IMR-90 (cell line): ENCODE measurements around the gene SAMD5. TPM values are rescaled to one million over a fixed set of nuclear protein-coding genes. Genes with fewer than 3 reads are reported as not detected.

ENCODE experiments used
- ATAC-seq: fragments of 200-7000 bp; cut with Tn5 transposase; 2 replicates; pipeline ENCODE4 v1.9.1; 2020; ENCODE audit warnings: low read depth, mild to moderate bottlenecking, moderate library complexity
- BruUV-seq: library from RNA; stranded (reverse); fragments of 400-500 nt; replicated peaks from 2 replicates; lab custom pipeline; 2021; lab: Mats Ljungman, UMichigan
- CTCF ChIA-PET: fragments of 300-600 bp; formaldehyde crosslinking; extraction: SDS; loops from one replicate; lab custom pipeline; 2021; ENCODE audit warnings: antibody characterized with exemption; lab: Yijun Ruan, JAX
- POLR2A ChIA-PET: fragments of 300-600 bp; sonication (Branson Sonifier 250); formaldehyde crosslinking; loops from one replicate; lab custom pipeline; 2022; ENCODE audit warnings: antibody characterized with exemption; ENCODE audit not compliant: unreplicated experiment; lab: Charles Lee
- DNase-seq: peaks from one replicate; pipeline ENCODE4 v3.0.0; 2013
- H2AFZ ChIP-seq: replicated peaks from 2 replicates; pipeline ENCODE3; 2013; ENCODE audit warnings: low read length, mild to moderate bottlenecking; ENCODE audit not compliant: poor library complexity
- H2AK5ac ChIP-seq: 2 replicates; pipeline ENCODE4 v1.6.1; 2013; ENCODE audit warnings: low read depth, low read length, inconsistent platforms
- H2AK9ac ChIP-seq: replicated peaks from 2 replicates; pipeline ENCODE3; 2013; ENCODE audit warnings: mild to moderate bottlenecking, low read depth, low read length, moderate library complexity; ENCODE audit not compliant: poor library complexity
- H2BK120ac ChIP-seq: 2 replicates; pipeline ENCODE4 v1.6.1; 2013; ENCODE audit warnings: low read depth, low read length, inconsistent platforms
- H2BK15ac ChIP-seq: 3 replicates; pipeline ENCODE4 v1.6.1; 2013; ENCODE audit warnings: low read depth, low read length, inconsistent platforms
- H2BK20ac ChIP-seq: 2 replicates; pipeline ENCODE4 v1.6.1; 2013; ENCODE audit warnings: low read depth, mild to moderate bottlenecking, inconsistent platforms, low read length, moderate library complexity
- H2BK5ac ChIP-seq: 2 replicates; pipeline ENCODE4 v1.6.1; 2013; ENCODE audit warnings: mild to moderate bottlenecking, low read depth, low read length, inconsistent platforms; ENCODE audit not compliant: poor library complexity, severe bottlenecking
- H3K14ac ChIP-seq: replicated peaks from 2 replicates; pipeline ENCODE4 v1.6.1; 2013; ENCODE audit warnings: low read depth, low read length, inconsistent platforms
- H3K18ac ChIP-seq: 2 replicates; pipeline ENCODE4 v1.6.1; 2013; ENCODE audit warnings: low read depth, low read length, control low read depth
- H3K23ac ChIP-seq: 2 replicates; pipeline ENCODE4 v1.6.1; 2013; ENCODE audit warnings: low read depth, low read length, inconsistent platforms
- H3K27ac ChIP-seq: 2 replicates; pipeline ENCODE4 v1.5.1; 2013; ENCODE audit warnings: mild to moderate bottlenecking, control low read depth, low read length; ENCODE audit not compliant: insufficient read depth
- H3K27me3 ChIP-seq: 2 replicates; pipeline ENCODE4 v1.6.1; 2013; ENCODE audit warnings: low read length; ENCODE audit not compliant: control insufficient read depth, insufficient read depth
- H3K36me3 ChIP-seq: 2 replicates; pipeline ENCODE4 v1.6.1; 2013; ENCODE audit warnings: low read length, mixed read lengths; ENCODE audit not compliant: control insufficient read depth, insufficient read depth
- H3K4ac ChIP-seq: 2 replicates; pipeline ENCODE4 v1.6.1; 2013; ENCODE audit warnings: low read depth, low read length, inconsistent platforms
- H3K4me1 ChIP-seq: 2 replicates; pipeline ENCODE4 v1.6.1; 2013; ENCODE audit warnings: low read length, mixed read lengths; ENCODE audit not compliant: control insufficient read depth, insufficient read depth
- H3K4me2 ChIP-seq: 2 replicates; pipeline ENCODE4 v1.6.1; 2013; ENCODE audit warnings: low read depth, mild to moderate bottlenecking, control low read depth, low read length, moderate library complexity
- H3K4me3 ChIP-seq: 2 replicates; pipeline ENCODE4 v1.5.1; 2013; ENCODE audit warnings: low read depth, mild to moderate bottlenecking, control low read depth, low read length, moderate library complexity; ENCODE audit not compliant: insufficient read depth
- H3K56ac ChIP-seq: 2 replicates; pipeline ENCODE4 v1.6.1; 2013; ENCODE audit warnings: low read length, inconsistent platforms; ENCODE audit not compliant: insufficient read depth; ENCODE audit errors: extremely low read depth
- H3K79me1 ChIP-seq, 2 experiments: 2 replicates each; pipeline ENCODE4 v1.6.1; 2013; ENCODE audit warnings: low read length in 2 of 2, inconsistent platforms in 1 of 2, low read depth in 1 of 2
- H3K9ac ChIP-seq: 2 replicates; pipeline ENCODE4 v1.6.1; 2013; ENCODE audit warnings: low read depth, low read length, control low read depth
- H3K9me1 ChIP-seq: 2 replicates; pipeline ENCODE4 v1.6.1; 2013; ENCODE audit warnings: low read length, inconsistent platforms; ENCODE audit not compliant: insufficient read depth
- H3K9me3 ChIP-seq: 2 replicates; pipeline ENCODE4 v1.6.1; 2013; ENCODE audit warnings: low read length; ENCODE audit not compliant: control insufficient read depth, insufficient read depth
- H4K20me1 ChIP-seq: 2 replicates; pipeline ENCODE4 v1.6.1; 2013; ENCODE audit warnings: low read length, inconsistent platforms; ENCODE audit not compliant: insufficient read depth
- H4K5ac ChIP-seq: 2 replicates; pipeline ENCODE4 v1.6.1; 2013; ENCODE audit warnings: mild to moderate bottlenecking, low read depth, low read length, control low read depth
- H4K8ac ChIP-seq, 2 experiments: 2 replicates each; pipeline ENCODE4 v1.6.1; 2013; ENCODE audit warnings: low read depth in 2 of 2, low read length in 2 of 2, control low read depth in 1 of 2, inconsistent platforms in 1 of 2
- H4K91ac ChIP-seq: 2 replicates; pipeline ENCODE4 v1.6.1; 2013; ENCODE audit warnings: low read depth, low read length, inconsistent platforms; ENCODE audit not compliant: insufficient read depth
- MAZ ChIP-seq: IDR thresholded peaks from 2 replicates; pipeline ENCODE4 v1.6.1; 2012; ENCODE audit warnings: low read depth, mild to moderate bottlenecking, low read length, improper control_type of control experiment, moderate library complexity, borderline replicate concordance
- MXI1 ChIP-seq: IDR thresholded peaks from 2 replicates; pipeline ENCODE4 v1.6.1; 2012; ENCODE audit warnings: low read depth, mild to moderate bottlenecking, low read length, moderate library complexity, borderline replicate concordance
- NFE2L2 ChIP-seq: fragments of 150-350 bp; IDR thresholded peaks from 2 replicates; pipeline ENCODE4 v1.6.1; 2016; ENCODE audit warnings: low read depth, mild to moderate bottlenecking, low read length
- RAD21 ChIP-seq: IDR thresholded peaks from 2 replicates; pipeline ENCODE4 v1.6.1; 2012; ENCODE audit warnings: low read length, improper control_type of control experiment
- RCOR1 ChIP-seq: IDR thresholded peaks from 2 replicates; pipeline ENCODE4 v1.6.1; 2012; ENCODE audit warnings: mild to moderate bottlenecking, low read length, improper control_type of control experiment; ENCODE audit not compliant: insufficient replicate concordance
- RFX5 ChIP-seq: IDR thresholded peaks from 2 replicates; pipeline ENCODE4 v1.8.0; 2012; ENCODE audit warnings: low read depth, mild to moderate bottlenecking, low read length, moderate library complexity
- USF2 ChIP-seq: fragments of 150-350 bp; IDR thresholded peaks from 2 replicates; pipeline ENCODE4 v1.6.1; 2017; ENCODE audit warnings: mild to moderate bottlenecking, antibody characterized with exemption, low read length, low read depth
- WGBS, 2 experiments: methylation state at CpG; one replicate each; pipeline versions ENCODE4 v1.1.5 to v1.1.7; 2013; ENCODE audit warnings: missing lambda C conversion rate in 2 of 2; ENCODE audit not compliant: insufficient read length in 1 of 2; ENCODE audit errors: extremely low coverage in 2 of 2; 5-methylcytosine and 5-hydroxymethylcytosine counted together
- dilution Hi-C: fragments of 300-500 bp; cut with HindIII; formaldehyde crosslinking; loops from one replicate; pipeline ENCODE4 v1.14.3; 2018; ENCODE audit warnings: low sequenced_read_pairs; ENCODE audit not compliant: unreplicated experiment
- in situ Hi-C: fragments of 300-500 bp; cut with MboI; formaldehyde crosslinking; loops from 3 replicates; pipeline ENCODE4 v1.14.3; 2019; ENCODE audit warnings: low sequenced_read_pairs, inconsistent platforms, mixed read lengths
- intact Hi-C: fragments of 100-400 bp; cut with micrococcal nuclease; formaldehyde crosslinking; loops from 2 replicates; pipeline ENCODE4 v1.10.0; 2022
- polyA plus RNA-seq, 3 experiments: library from polyadenylated mRNA; depleted of rRNA; stranded (reverse); fragments of >200 nt; gene quantifications; 2 replicates each; pipeline ENCODE4 v1.2.3, GENCODE V29; 2012; ENCODE audit warnings: low replicate concordance in 1 of 3
- total RNA-seq: library from RNA; depleted of rRNA; stranded (reverse); fragments of >200 nt; gene quantifications from 2 replicates; pipeline ENCODE4 v1.2.3, GENCODE V29; 2012
- TF ChIP-seq, protein P1 (sequence below): conservative IDR thresholded peaks from 2 replicates; pipeline ENCODE4 v1.5.1; 2012; ENCODE audit warnings: mild to moderate bottlenecking, low read depth, low read length, improper control_type of control experiment

SAMD5 gene
- total and polyA plus RNA-seq, 2 of the 4 experiments (the other 2 are of a cell fraction) = 1.0 to 1.6 TPM

GRCh38 chr6:147615659-147616456, 107.4 kb downstream of the SAMD5 start (continued):
- TF ChIP-seq USF2 = no peak

- CTCF ChIA-PET = no interaction called here
- TF ChIP-seq RCOR1 = no peak
- TF ChIP-seq RAD21 = no peak
- TF ChIP-seq MAZ = no peak
- TF ChIP-seq RFX5 = no peak
- TF ChIP-seq MXI1 = no peak
- TF ChIP-seq NFE2L2 = no peak
- TF ChIP-seq, protein P1, sequence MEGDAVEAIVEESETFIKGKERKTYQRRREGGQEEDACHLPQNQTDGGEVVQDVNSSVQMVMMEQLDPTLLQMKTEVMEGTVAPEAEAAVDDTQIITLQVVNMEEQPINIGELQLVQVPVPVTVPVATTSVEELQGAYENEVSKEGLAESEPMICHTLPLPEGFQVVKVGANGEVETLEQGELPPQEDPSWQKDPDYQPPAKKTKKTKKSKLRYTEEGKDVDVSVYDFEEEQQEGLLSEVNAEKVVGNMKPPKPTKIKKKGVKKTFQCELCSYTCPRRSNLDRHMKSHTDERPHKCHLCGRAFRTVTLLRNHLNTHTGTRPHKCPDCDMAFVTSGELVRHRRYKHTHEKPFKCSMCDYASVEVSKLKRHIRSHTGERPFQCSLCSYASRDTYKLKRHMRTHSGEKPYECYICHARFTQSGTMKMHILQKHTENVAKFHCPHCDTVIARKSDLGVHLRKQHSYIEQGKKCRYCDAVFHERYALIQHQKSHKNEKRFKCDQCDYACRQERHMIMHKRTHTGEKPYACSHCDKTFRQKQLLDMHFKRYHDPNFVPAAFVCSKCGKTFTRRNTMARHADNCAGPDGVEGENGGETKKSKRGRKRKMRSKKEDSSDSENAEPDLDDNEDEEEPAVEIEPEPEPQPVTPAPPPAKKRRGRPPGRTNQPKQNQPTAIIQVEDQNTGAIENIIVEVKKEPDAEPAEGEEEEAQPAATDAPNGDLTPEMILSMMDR = no peak
- no peaks in the 10 kb centered on the region for H4K20me1 ChIP-seq
- H3K27me3 ChIP-seq = no peaks in the 10 kb centered on the region
- no peak overlapping the region for H3K9ac ChIP-seq
- no peaks in the 10 kb centered on the region for H3K36me3 ChIP-seq
- no peak overlapping the region for H4K8ac ChIP-seq
- H3K79me1 ChIP-seq = no peaks in the 10 kb centered on the region
- no peak overlapping the region for H3K18ac ChIP-seq
- DNase-seq (no peak), ATAC-seq (no peak)
- H4K91ac ChIP-seq = no peak overlapping the region
- H3K4me3 ChIP-seq = no peak overlapping the region
- H3K4ac ChIP-seq = no peak overlapping the region
- no peaks in the 10 kb centered on the region for H3K9me3 ChIP-seq
- no peak overlapping the region for H2BK20ac ChIP-seq
- WGBS, 2 experiments = no CpG with 5 or more reads among the region's 3 CpGs
- peaks cover 13% of the 10 kb centered on the region for H3K4me1 ChIP-seq
- no peak overlapping the region for H3K4me2 ChIP-seq
- POLR2A ChIA-PET = no interaction called here
- H2BK15ac ChIP-seq = no peak overlapping the region
- no peak overlapping the region for H3K23ac ChIP-seq
- H3K56ac ChIP-seq = no peak overlapping the region
- dilution Hi-C loops = no loop called here
- H4K5ac ChIP-seq = no peak overlapping the region
- no peak overlapping the region for H2AFZ ChIP-seq
- no peak overlapping the region for H2BK120ac ChIP-seq
- H2AK5ac ChIP-seq = no peak overlapping the region
- H3K9me1 ChIP-seq = 0 out of 2 replicates have a peak, but pooled peaks cover 7% of the 10 kb centered on the region
- no peak overlapping the region for H3K27ac ChIP-seq
- H3K14ac ChIP-seq = no peak overlapping the region
- in situ Hi-C loops = no loop called here
- intact Hi-C loops = no loop called here
- H2AK9ac ChIP-seq = no peak overlapping the region
- no TSS peak for BruUV-seq
- no peak overlapping the region for H2BK5ac ChIP-seq
Observed at GRCh38 chr6:147617366-147617765, 108.9 kb downstream of the SAMD5 start.
